ENCODE data around the gene ECI1. TPM values are rescaled to one million over a fixed set of nuclear protein-coding genes. Genes with fewer than 3 reads are reported as not detected.

Gene ECI1
- total and polyA plus RNA-seq, 2 of the 13 experiments (the other 11 are each of a cell fraction or from before 2014, with no cell fraction given): 82.0 to 102 TPM

DNA sequence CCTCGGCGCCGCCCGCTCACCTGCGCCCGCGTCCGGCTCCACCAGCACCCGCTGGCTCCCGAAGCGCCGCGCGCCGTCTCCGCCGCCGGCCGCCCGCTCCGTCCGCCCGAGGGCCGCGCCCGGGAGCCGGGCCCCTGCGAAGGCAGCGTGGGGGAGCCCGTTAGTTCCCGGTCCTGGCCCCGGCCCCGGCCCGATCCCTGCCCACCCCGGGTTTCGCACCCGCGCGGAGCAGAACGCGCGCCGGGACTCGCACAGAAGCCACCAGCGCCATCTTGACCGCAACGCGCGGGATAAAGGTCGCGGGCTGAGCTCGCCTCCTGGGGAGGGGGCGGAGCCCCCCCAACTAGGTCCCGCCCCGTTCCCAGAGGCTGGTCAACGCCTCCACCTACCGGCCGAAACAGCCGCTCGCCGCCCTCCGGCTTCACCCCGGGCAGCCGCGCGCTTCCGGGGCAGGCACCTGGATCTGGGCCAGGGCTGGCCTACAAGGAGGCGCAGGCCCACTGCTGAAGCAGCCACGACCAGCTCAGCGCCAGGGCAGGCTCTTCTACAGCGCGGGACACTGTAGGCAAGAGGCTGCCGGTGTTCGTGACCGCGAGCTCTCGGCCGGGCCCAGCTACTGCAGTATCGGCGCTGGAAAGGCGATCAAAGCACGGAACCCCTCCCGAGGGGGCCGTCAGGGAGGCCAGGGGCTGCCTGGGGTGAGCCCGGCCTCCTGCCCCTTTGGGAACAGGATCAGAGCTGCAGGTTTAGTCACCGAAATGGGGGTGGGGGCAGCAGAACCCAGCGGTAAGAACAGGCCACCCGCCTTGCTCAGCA, at the start of gene ECI1 (continued):
- TF ChIP-seq HNRNPH1 (optimal IDR thresholded peaks at IDR 0.05; ENCODE audit: low read depth, low read length) (no peak), KDM5A (IDR thresholded peaks at IDR 0.05; ENCODE audit: borderline replicate concordance, low read length) (no peak; the same call in 1 of the 2 replicates), PAF1 (CRISPR knock-in tag; IDR thresholded peaks at IDR 0.05) (no peak; the same call in 1 of the 2 replicates), TCF7 (IDR thresholded peaks at IDR 0.05; ENCODE audit: low read depth) (no peak), MED13 (CRISPR knock-in tag; IDR thresholded peaks at IDR 0.05) (0 out of 2 replicates have a peak, but pooled peaks have one; percentile 56), ZNF501 (CRISPR knock-in tag; IDR thresholded peaks at IDR 0.05) (peak; percentile 89), NONO (IDR thresholded peaks at IDR 0.05) (no peak), NONO (CRISPR knock-in tag; conservative IDR thresholded peaks at IDR 0.05) (peak; percentile 91), IRF2 (CRISPR knock-in tag; IDR thresholded peaks at IDR 0.05) (peak; percentile 87), MYC (CRISPR knock-in tag; IDR thresholded peaks at IDR 0.05; ENCODE audit: borderline replicate concordance) (peak; percentile 82; the same call in 1 of the 2 replicates), BCL6 (CRISPR knock-in tag; IDR thresholded peaks at IDR 0.05) (peak; percentile 67), ZKSCAN8 (CRISPR knock-in tag; IDR thresholded peaks at IDR 0.05; ENCODE audit: borderline replicate concordance) (peak; percentile 80; the same call in 1 of the 2 replicates), POLR2A (IDR thresholded peaks at IDR 0.05; ENCODE audit: insufficient read depth in 1 of 2, low read depth in 2 of 2, low read length in 2 of 2) (peak; percentile 85 to 95), YEATS4 (CRISPR knock-in tag; IDR thresholded peaks at IDR 0.05; ENCODE audit: borderline replicate concordance) (peak; percentile 94), RBFOX2 (IDR thresholded peaks at IDR 0.05; ENCODE audit: low read depth, low read length) (peak; percentile 97), ZBTB42 (CRISPR knock-in tag; IDR thresholded peaks at IDR 0.05) (no peak), KLF16 (CRISPR knock-in tag; IDR thresholded peaks at IDR 0.05) (peak in 1 of 2 experiments; percentile 81; a peak in 2 of 4 replicates), NR2F6 (IDR thresholded peaks at IDR 0.05) (peak; percentile 37; the same call in 1 of the 2 replicates), NR2F6 (CRISPR knock-in tag; IDR thresholded peaks at IDR 0.05) (peak; percentile 87), SMARCC2 (IDR thresholded peaks at IDR 0.05) (no peak), ZSCAN12 (CRISPR knock-in tag; IDR thresholded peaks at IDR 0.05) (no peak), STAG1 (CRISPR knock-in tag; IDR thresholded peaks at IDR 0.05) (peak; percentile 79), DMAP1 (CRISPR knock-in tag; IDR thresholded peaks at IDR 0.05) (peak; percentile 73; the same call in 1 of the 2 replicates), NR3C1 (CRISPR knock-in tag; IDR thresholded peaks at IDR 0.05) (no peak), TGIF2 (CRISPR knock-in tag; IDR thresholded peaks at IDR 0.05) (peak; percentile 79; the same call in 1 of the 2 replicates), ZNF430 (CRISPR knock-in tag; IDR thresholded peaks at IDR 0.05) (peak; percentile 88), ZFX (CRISPR knock-in tag; IDR thresholded peaks at IDR 0.05; ENCODE audit: low read depth) (peak; percentile 98)
- TF ChIP-seq, protein P1, sequence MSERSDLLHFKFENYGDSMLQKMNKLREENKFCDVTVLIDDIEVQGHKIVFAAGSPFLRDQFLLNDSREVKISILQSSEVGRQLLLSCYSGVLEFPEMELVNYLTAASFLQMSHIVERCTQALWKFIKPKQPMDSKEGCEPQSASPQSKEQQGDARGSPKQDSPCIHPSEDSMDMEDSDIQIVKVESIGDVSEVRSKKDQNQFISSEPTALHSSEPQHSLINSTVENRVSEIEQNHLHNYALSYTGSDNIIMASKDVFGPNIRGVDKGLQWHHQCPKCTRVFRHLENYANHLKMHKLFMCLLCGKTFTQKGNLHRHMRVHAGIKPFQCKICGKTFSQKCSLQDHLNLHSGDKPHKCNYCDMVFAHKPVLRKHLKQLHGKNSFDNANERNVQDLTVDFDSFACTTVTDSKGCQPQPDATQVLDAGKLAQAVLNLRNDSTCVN (CRISPR knock-in tag; IDR thresholded peaks at IDR 0.05; ENCODE audit: borderline replicate concordance): peak; percentile 56; the same call in 1 of the 2 replicates
- TF ChIP-seq, protein P2, sequence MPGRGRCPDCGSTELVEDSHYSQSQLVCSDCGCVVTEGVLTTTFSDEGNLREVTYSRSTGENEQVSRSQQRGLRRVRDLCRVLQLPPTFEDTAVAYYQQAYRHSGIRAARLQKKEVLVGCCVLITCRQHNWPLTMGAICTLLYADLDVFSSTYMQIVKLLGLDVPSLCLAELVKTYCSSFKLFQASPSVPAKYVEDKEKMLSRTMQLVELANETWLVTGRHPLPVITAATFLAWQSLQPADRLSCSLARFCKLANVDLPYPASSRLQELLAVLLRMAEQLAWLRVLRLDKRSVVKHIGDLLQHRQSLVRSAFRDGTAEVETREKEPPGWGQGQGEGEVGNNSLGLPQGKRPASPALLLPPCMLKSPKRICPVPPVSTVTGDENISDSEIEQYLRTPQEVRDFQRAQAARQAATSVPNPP (CRISPR knock-in tag; IDR thresholded peaks at IDR 0.05): peak; percentile 93; the same call in 1 of the 2 replicates
- TF ChIP-seq, protein P3, sequence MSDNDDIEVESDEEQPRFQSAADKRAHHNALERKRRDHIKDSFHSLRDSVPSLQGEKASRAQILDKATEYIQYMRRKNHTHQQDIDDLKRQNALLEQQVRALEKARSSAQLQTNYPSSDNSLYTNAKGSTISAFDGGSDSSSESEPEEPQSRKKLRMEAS (IDR thresholded peaks at IDR 0.05): peak; percentile 75; the same call in 1 of the 2 replicates
- TF ChIP-seq, protein P4, sequence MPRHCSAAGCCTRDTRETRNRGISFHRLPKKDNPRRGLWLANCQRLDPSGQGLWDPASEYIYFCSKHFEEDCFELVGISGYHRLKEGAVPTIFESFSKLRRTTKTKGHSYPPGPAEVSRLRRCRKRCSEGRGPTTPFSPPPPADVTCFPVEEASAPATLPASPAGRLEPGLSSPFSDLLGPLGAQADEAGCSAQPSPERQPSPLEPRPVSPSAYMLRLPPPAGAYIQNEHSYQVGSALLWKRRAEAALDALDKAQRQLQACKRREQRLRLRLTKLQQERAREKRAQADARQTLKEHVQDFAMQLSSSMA (CRISPR knock-in tag; IDR thresholded peaks at IDR 0.05): peak; percentile 74; the same call in 1 of the 2 replicates

Data from HepG2 (cell line).